Measurements from ENCODE around the gene ADAM10. TPM values are rescaled to one million over a fixed set of nuclear protein-coding genes. Genes with fewer than 3 reads are reported as not detected.
A peak's percentile ranks its signal among the peaks of the same experiment; 100 is the strongest.

Gene ADAM10
- total and polyA plus RNA-seq, 2 of the 8 experiments (the other 6 are each of a cell fraction or from before 2014, with no cell fraction given), result 46.5 to 163 TPM

DNA sequence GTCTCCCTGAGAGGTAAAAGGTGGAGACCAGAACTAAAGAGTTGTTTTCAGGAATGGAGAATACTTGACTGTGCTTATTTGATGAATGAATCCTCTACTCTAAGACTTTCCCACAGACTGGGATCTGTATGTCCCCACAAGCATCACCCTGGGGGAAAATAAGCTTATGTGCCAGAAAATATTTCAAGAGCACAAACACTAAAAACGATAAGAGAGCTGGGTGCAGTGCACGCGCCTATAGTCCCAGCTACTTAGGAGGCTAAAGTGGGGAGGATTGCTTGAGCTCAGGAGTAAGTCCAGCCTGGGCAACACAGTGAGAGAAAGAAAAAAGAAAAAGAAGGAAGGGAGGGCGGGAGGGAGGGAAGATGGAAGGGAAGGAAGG lies 150.7 kb downstream of the ADAM10 start:
- CTCF ChIA-PET (ENCODE audit: partially characterized antibody), result no interaction called here
- Histone ChIP-seq H3K9ac (replicated peaks in 1 of 4; ENCODE audit: extremely low read depth in 1 of 4, low read depth in 3 of 4, low read length in 3 of 4) (no peak overlapping the region), H2BK12ac (ENCODE audit: low read depth, low read length) (no peak overlapping the region), H4K20me1 (replicated peaks in 1 of 2; ENCODE audit: control insufficient read depth in 1 of 2, insufficient read depth in 2 of 2, low read length in 2 of 2) (no peaks in the 10 kb centered on the region), H3K18ac (ENCODE audit: extremely low read depth, low read length) (no peak overlapping the region), H3K56ac (replicated peaks; ENCODE audit: insufficient read length, low read depth, low read length) (no peak overlapping the region), H3K4ac (replicated peaks; ENCODE audit: insufficient read length, low read depth, low read length) (no peak overlapping the region), H2BK120ac (replicated peaks; ENCODE audit: low read depth, low read length) (no peak overlapping the region), H4K8ac (ENCODE audit: extremely low read depth, insufficient read depth, low read length) (no peak overlapping the region), H4K91ac (replicated peaks; ENCODE audit: insufficient read length, low read length) (no peak overlapping the region), H2BK20ac (ENCODE audit: low read length) (no peak overlapping the region), H3K79me2 (ENCODE audit: control insufficient read depth in 1 of 2, insufficient read depth in 2 of 2, low read length in 2 of 2) (no peaks in the 10 kb centered on the region), H2BK5ac (ENCODE audit: low read depth, low read length) (no peak overlapping the region), H3K4me2 (ENCODE audit: insufficient read depth in 1 of 2, low read depth in 2 of 2, low read length in 2 of 2) (peak overlapping the region; percentile 13 to 46; a peak in 3 of 4 replicates), H3K79me1 (ENCODE audit: low read depth, low read length) (no peaks in the 10 kb centered on the region), H3K23ac (ENCODE audit: insufficient read length) (no peak overlapping the region), H3K14ac (ENCODE audit: insufficient read length) (no peak overlapping the region), H3K4me3 (ENCODE audit: extremely low read depth in 1 of 4, insufficient read depth in 2 of 4, low read depth in 3 of 4, low read length in 4 of 4) (no peak overlapping the region; a peak in 1 of 8 replicates), H3K23me2 (ENCODE audit: low read depth, low read length) (no peaks in the 10 kb centered on the region), H3K27me3 (replicated peaks in 1 of 4; ENCODE audit: control insufficient read depth in 3 of 4, extremely low read depth in 1 of 4, insufficient read depth in 3 of 4, low read length in 3 of 4) (no peaks in the 10 kb centered on the region), H3K4me1 (replicated peaks in 1 of 4; ENCODE audit: control insufficient read depth in 3 of 4, insufficient read depth in 4 of 4, low read length in 3 of 4) (peaks cover 0 to 4% (median 0%) of the 10 kb centered on the region in 4 experiments; a peak in 2 of 7 replicates), H3K9me3 (ENCODE audit: insufficient read depth in 2 of 2, low read depth in 1 of 2, low read length in 1 of 2) (no peaks in the 10 kb centered on the region), H3K36me3 (ENCODE audit: control insufficient read depth in 2 of 4, insufficient read depth in 4 of 4, low read length in 3 of 4) (peaks cover 0 to 5% (median 2%) of the 10 kb centered on the region in 4 experiments; a peak in 2 of 8 replicates), H3K27ac (ENCODE audit: low read depth, low read length) (no peak overlapping the region), H2AFZ (ENCODE audit: low read length) (no peak overlapping the region), H4K5ac (ENCODE audit: insufficient read length, low read depth, low read length) (no peak overlapping the region), H2AK5ac (ENCODE audit: low read depth, low read length) (no peak overlapping the region), H2BK15ac (ENCODE audit: low read length) (no peak overlapping the region)
- POLR2A ChIA-PET (ENCODE audit: partially characterized antibody), result interaction anchor here (0.9 to 1.0 kb wide), 2 partner anchors 149 to 151 kb away, joined by 3 read pairs; partner anchors contain the start of gene ADAM10
- WGBS, 2 experiments (ENCODE audit: extremely low coverage in 1 of 2, insufficient coverage in 1 of 2, insufficient read length in 1 of 2, insufficient replicate concordance in 2 of 2, low coverage in 1 of 2, low lambda C conversion rate in 2 of 2, missing lambda C conversion rate in 1 of 2), result 91% methylated on average over 3 of the region's 4 CpGs; no CpG with 5 or more reads in 1 of the 2 experiments
- FAIRE-seq (no peak), DNase-seq (ENCODE audit: low read depth in 1 of 2, low spot score in 2 of 2) (no peak)
- TF ChIP-seq, protein P1, sequence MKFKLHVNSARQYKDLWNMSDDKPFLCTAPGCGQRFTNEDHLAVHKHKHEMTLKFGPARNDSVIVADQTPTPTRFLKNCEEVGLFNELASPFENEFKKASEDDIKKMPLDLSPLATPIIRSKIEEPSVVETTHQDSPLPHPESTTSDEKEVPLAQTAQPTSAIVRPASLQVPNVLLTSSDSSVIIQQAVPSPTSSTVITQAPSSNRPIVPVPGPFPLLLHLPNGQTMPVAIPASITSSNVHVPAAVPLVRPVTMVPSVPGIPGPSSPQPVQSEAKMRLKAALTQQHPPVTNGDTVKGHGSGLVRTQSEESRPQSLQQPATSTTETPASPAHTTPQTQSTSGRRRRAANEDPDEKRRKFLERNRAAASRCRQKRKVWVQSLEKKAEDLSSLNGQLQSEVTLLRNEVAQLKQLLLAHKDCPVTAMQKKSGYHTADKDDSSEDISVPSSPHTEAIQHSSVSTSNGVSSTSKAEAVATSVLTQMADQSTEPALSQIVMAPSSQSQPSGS (IDR thresholded peaks at IDR 0.05; ENCODE audit: low read length), result no peak
- no peak for TF ChIP-seq JUND (IDR thresholded peaks at IDR 0.05; ENCODE audit: low read length)
- TF ChIP-seq GABPA (IDR thresholded peaks at IDR 0.05; ENCODE audit: borderline replicate concordance, insufficient read depth, low read length), result no peak
- no peak for TF ChIP-seq CHD2 (IDR thresholded peaks at IDR 0.05; ENCODE audit: low read length)
- TF ChIP-seq, protein P2, sequence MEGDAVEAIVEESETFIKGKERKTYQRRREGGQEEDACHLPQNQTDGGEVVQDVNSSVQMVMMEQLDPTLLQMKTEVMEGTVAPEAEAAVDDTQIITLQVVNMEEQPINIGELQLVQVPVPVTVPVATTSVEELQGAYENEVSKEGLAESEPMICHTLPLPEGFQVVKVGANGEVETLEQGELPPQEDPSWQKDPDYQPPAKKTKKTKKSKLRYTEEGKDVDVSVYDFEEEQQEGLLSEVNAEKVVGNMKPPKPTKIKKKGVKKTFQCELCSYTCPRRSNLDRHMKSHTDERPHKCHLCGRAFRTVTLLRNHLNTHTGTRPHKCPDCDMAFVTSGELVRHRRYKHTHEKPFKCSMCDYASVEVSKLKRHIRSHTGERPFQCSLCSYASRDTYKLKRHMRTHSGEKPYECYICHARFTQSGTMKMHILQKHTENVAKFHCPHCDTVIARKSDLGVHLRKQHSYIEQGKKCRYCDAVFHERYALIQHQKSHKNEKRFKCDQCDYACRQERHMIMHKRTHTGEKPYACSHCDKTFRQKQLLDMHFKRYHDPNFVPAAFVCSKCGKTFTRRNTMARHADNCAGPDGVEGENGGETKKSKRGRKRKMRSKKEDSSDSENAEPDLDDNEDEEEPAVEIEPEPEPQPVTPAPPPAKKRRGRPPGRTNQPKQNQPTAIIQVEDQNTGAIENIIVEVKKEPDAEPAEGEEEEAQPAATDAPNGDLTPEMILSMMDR (IDR thresholded peaks at IDR 0.05; ENCODE audit: control extremely low read depth in 1 of 3, insufficient read depth in 1 of 3, low read depth in 1 of 3, low read length in 3 of 3), result no peak
- TF ChIP-seq RXRA (IDR thresholded peaks at IDR 0.05; ENCODE audit: insufficient read depth, low read depth, low read length), result no peak
- no peak for TF ChIP-seq TCF12 (IDR thresholded peaks at IDR 0.05; ENCODE audit: low read depth, low read length)
- no peak for TF ChIP-seq KDM5A (IDR thresholded peaks at IDR 0.05; ENCODE audit: low read length)
- TF ChIP-seq SIX5 (IDR thresholded peaks at IDR 0.05; ENCODE audit: low read depth, low read length), result no peak
- no peak for TF ChIP-seq FOSL1 (IDR thresholded peaks at IDR 0.05; ENCODE audit: insufficient read depth, low read depth, low read length)

All from H1 (cell line).